ENCODE data around the gene MAP2K5.

Gene MAP2K5

DNA sequence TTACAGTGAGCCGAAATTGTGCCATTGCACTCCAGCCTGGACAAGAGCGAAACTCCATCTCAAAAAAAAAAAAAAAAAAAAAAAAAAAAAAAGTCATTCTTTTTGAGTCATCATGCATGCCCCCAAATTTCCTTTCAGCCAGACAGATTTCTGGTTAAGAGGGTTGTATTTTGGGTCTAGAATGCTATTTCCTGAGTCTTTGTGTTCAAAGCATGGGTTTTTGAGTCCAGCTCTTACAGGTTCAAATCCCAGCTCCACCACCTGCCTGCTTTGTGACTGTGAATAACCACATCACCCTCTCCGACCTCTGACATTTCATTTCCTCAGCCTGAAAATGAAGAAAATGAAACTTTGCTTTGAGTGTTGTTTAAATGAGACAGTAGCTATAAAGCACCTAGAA lies 30.9 kb upstream of the MAP2K5 start:
- Histone ChIP-seq H3K23ac (ENCODE audit: low read depth, low read length, poor library complexity) (no peak overlapping the region), H4K8ac (ENCODE audit: low read depth, low read length) (no peak overlapping the region), H3K27me3 (ENCODE audit: control insufficient read depth in 3 of 3, insufficient read depth in 3 of 3, low read depth in 1 of 3, low read length in 3 of 3) (no peaks in the 10 kb centered on the region), H2AK5ac (ENCODE audit: low read depth, low read length) (no peak overlapping the region), H2AFZ (ENCODE audit: low read length) (no peak overlapping the region), H3K14ac (ENCODE audit: low read length) (no peak overlapping the region), H2BK15ac (ENCODE audit: low read length) (no peak overlapping the region), H3K27ac (replicated peaks; ENCODE audit: low read length) (no peak overlapping the region), H3K79me1 (ENCODE audit: low read depth, low read length) (no peaks in the 10 kb centered on the region), H3K9me3 (replicated peaks in 1 of 2; ENCODE audit: control insufficient read depth in 2 of 2, insufficient read depth in 1 of 2, low read depth in 1 of 2, low read length in 2 of 2) (no peaks in the 10 kb centered on the region), H3K4ac (ENCODE audit: low read length) (no peak overlapping the region), H3K36me3 (replicated peaks in 1 of 2; ENCODE audit: control insufficient read depth in 2 of 2, insufficient read depth in 2 of 2, low read length in 2 of 2) (peaks cover 0 to 10% of the 10 kb centered on the region in 2 donors), H4K91ac (ENCODE audit: low read depth, low read length, poor library complexity) (no peak overlapping the region), H3K18ac (ENCODE audit: low read length) (no peak overlapping the region), H3K9ac (ENCODE audit: low read depth, low read length, poor library complexity) (no peak overlapping the region), H3K4me2 (ENCODE audit: insufficient read depth, low read length, poor library complexity, severe bottlenecking) (no peak overlapping the region), H2BK12ac (ENCODE audit: low read length) (no peak overlapping the region), H3K4me3 (ENCODE audit: low read length in 2 of 2) (no peak overlapping the region), H2BK120ac (ENCODE audit: low read depth, low read length) (no peak overlapping the region), H2BK5ac (ENCODE audit: low read length) (no peak overlapping the region), H3K4me1 (ENCODE audit: control insufficient read depth in 2 of 2, insufficient read depth in 1 of 2, low read depth in 1 of 2, low read length in 2 of 2) (no peaks in the 10 kb centered on the region)
- WGBS, 2 donors (ENCODE audit: extremely low coverage in 2 of 2, insufficient read length in 2 of 2, insufficient replicate concordance in 1 of 2), result no CpG with 5 or more reads among the region's 3 CpGs
- no peak for DNase-seq (ENCODE audit: low spot score)

DNA sequence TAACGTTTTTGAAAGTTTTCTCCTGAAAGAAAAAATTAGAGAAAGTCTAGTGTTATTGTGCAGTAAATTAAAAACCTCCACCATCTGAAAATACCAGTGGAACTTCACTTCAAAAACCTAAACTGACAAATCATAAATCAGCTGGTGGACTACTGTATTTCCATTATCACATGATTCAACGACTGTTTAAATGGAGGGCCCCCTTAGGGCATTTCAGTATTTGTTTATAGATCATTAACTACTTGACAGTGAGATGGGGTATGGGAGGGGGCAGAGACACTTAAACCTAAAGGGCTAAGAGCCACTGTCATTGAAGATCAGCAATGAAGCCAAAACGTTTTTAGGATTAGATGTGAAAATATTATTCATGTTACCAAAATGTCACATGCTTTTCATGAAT lies 30.4 kb upstream of the MAP2K5 start:
- Histone ChIP-seq H2BK120ac (ENCODE audit: low read depth, low read length) (no peak overlapping the region), H3K14ac (ENCODE audit: low read length) (no peak overlapping the region), H3K27ac (replicated peaks; ENCODE audit: low read length) (no peak overlapping the region), H3K79me1 (ENCODE audit: low read depth, low read length) (no peaks in the 10 kb centered on the region), H3K4me2 (ENCODE audit: insufficient read depth, low read length, poor library complexity, severe bottlenecking) (no peak overlapping the region), H3K9ac (ENCODE audit: low read depth, low read length, poor library complexity) (no peak overlapping the region), H3K4me3 (ENCODE audit: low read length in 2 of 2) (no peak overlapping the region), H3K9me3 (replicated peaks in 1 of 2; ENCODE audit: control insufficient read depth in 2 of 2, insufficient read depth in 1 of 2, low read depth in 1 of 2, low read length in 2 of 2) (no peaks in the 10 kb centered on the region), H2BK12ac (ENCODE audit: low read length) (no peak overlapping the region), H4K91ac (ENCODE audit: low read depth, low read length, poor library complexity) (no peak overlapping the region), H2AFZ (ENCODE audit: low read length) (no peak overlapping the region), H2AK5ac (ENCODE audit: low read depth, low read length) (no peak overlapping the region), H3K4ac (ENCODE audit: low read length) (no peak overlapping the region), H3K36me3 (replicated peaks in 1 of 2; ENCODE audit: control insufficient read depth in 2 of 2, insufficient read depth in 2 of 2, low read length in 2 of 2) (peaks cover 0 to 10% of the 10 kb centered on the region in 2 donors), H3K27me3 (ENCODE audit: control insufficient read depth in 3 of 3, insufficient read depth in 3 of 3, low read depth in 1 of 3, low read length in 3 of 3) (no peaks in the 10 kb centered on the region), H2BK15ac (ENCODE audit: low read length) (no peak overlapping the region), H2BK5ac (ENCODE audit: low read length) (no peak overlapping the region), H4K8ac (ENCODE audit: low read depth, low read length) (no peak overlapping the region), H3K18ac (ENCODE audit: low read length) (no peak overlapping the region), H3K23ac (ENCODE audit: low read depth, low read length, poor library complexity) (no peak overlapping the region), H3K4me1 (ENCODE audit: control insufficient read depth in 2 of 2, insufficient read depth in 1 of 2, low read depth in 1 of 2, low read length in 2 of 2) (no peaks in the 10 kb centered on the region)
- no CpG with 5 or more reads among the region's 3 CpGs for WGBS, 2 donors (ENCODE audit: extremely low coverage in 2 of 2, insufficient read length in 2 of 2, insufficient replicate concordance in 1 of 2)
- no peak for DNase-seq (ENCODE audit: low spot score)

DNA sequence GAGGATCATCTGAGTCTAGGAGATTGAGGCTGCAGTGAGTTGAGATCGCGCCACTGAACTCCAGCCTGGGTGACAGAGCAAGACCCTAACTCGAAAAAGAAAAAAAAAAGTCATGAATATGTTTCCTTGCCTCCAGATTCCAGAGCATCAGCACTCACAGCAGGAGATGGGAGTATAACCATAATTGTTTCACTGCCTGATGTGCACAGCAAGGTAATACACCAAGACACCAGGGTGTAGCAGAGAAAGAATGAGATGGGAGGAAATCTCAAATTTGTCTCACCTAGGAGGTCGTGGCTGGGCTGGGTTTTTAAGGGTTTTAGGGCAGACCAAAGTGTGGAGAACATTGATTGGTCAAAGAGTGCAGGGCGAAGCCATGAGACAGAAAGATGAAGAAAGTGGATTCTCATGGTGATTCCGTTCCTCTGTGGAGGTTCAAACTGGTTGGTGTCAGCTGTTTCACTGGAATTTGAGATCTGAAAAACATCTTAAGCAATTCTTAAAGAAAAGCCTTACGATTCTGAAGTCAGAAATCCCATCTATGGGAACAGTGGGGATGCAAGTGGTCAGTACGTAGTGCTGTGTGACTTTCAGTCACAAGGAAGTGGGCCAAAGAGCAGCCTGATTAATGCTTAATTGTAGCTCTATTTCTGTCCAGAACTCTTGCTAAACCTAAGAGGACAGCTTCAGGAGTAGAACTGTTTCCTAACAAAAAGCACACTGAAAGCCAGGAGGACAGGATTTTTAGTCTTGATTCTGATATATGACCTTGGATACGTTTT lies 29.4 kb upstream of the MAP2K5 start:
- no CpG with 5 or more reads among the region's 9 CpGs for WGBS, 2 donors (ENCODE audit: extremely low coverage in 2 of 2, insufficient read length in 2 of 2, insufficient replicate concordance in 1 of 2)
- Histone ChIP-seq H3K9ac (ENCODE audit: low read depth, low read length, poor library complexity) (no peak overlapping the region), H3K27ac (replicated peaks; ENCODE audit: low read length) (no peak overlapping the region), H2BK120ac (ENCODE audit: low read depth, low read length) (no peak overlapping the region), H2AFZ (ENCODE audit: low read length) (no peak overlapping the region), H2AK5ac (ENCODE audit: low read depth, low read length) (no peak overlapping the region), H3K79me1 (ENCODE audit: low read depth, low read length) (no peaks in the 10 kb centered on the region), H2BK12ac (ENCODE audit: low read length) (no peak overlapping the region), H3K14ac (ENCODE audit: low read length) (no peak overlapping the region), H4K91ac (ENCODE audit: low read depth, low read length, poor library complexity) (no peak overlapping the region), H3K4me1 (ENCODE audit: control insufficient read depth in 2 of 2, insufficient read depth in 1 of 2, low read depth in 1 of 2, low read length in 2 of 2) (no peaks in the 10 kb centered on the region), H2BK5ac (ENCODE audit: low read length) (no peak overlapping the region), H3K18ac (ENCODE audit: low read length) (no peak overlapping the region), H4K8ac (ENCODE audit: low read depth, low read length) (no peak overlapping the region), H3K4me3 (ENCODE audit: low read length in 2 of 2) (no peak overlapping the region), H3K23ac (ENCODE audit: low read depth, low read length, poor library complexity) (no peak overlapping the region), H3K4ac (ENCODE audit: low read length) (no peak overlapping the region), H3K27me3 (ENCODE audit: control insufficient read depth in 3 of 3, insufficient read depth in 3 of 3, low read depth in 1 of 3, low read length in 3 of 3) (no peaks in the 10 kb centered on the region), H3K36me3 (replicated peaks in 1 of 2; ENCODE audit: control insufficient read depth in 2 of 2, insufficient read depth in 2 of 2, low read length in 2 of 2) (peaks cover 0 to 10% of the 10 kb centered on the region in 2 donors), H3K4me2 (ENCODE audit: insufficient read depth, low read length, poor library complexity, severe bottlenecking) (no peak overlapping the region), H2BK15ac (ENCODE audit: low read length) (no peak overlapping the region), H3K9me3 (replicated peaks in 1 of 2; ENCODE audit: control insufficient read depth in 2 of 2, insufficient read depth in 1 of 2, low read depth in 1 of 2, low read length in 2 of 2) (no peaks in the 10 kb centered on the region)
- DNase-seq (ENCODE audit: low spot score), result no peak

DNA sequence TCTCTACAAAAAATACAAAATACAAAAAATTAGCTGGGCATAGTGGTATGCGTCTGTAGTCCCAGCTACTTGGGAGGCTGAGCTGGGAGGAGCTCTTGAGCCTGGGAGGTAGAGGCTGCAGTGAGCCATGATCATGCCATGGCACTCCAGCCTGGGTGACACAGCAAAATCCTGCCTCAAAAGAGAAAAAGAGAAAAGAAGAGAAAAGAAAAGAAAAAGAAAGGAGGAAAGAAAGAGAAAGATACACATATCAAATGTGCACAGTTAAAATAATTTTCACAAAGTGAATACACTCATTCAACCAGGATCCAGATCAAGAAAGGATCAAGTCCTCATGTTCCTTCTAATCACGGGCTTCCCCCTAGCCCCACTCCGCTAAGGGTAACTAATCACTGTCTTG lies 27.4 kb upstream of the MAP2K5 start:
- Histone ChIP-seq H2BK15ac (ENCODE audit: low read length) (no peak overlapping the region), H3K79me1 (ENCODE audit: low read depth, low read length) (no peaks in the 10 kb centered on the region), H3K4me1 (ENCODE audit: control insufficient read depth in 2 of 2, insufficient read depth in 1 of 2, low read depth in 1 of 2, low read length in 2 of 2) (no peaks in the 10 kb centered on the region), H3K4ac (ENCODE audit: low read length) (no peak overlapping the region), H3K18ac (ENCODE audit: low read length) (no peak overlapping the region), H2AFZ (ENCODE audit: low read length) (no peak overlapping the region), H3K27me3 (ENCODE audit: control insufficient read depth in 3 of 3, insufficient read depth in 3 of 3, low read depth in 1 of 3, low read length in 3 of 3) (no peaks in the 10 kb centered on the region), H3K14ac (ENCODE audit: low read length) (no peak overlapping the region), H2BK120ac (ENCODE audit: low read depth, low read length) (no peak overlapping the region), H4K91ac (ENCODE audit: low read depth, low read length, poor library complexity) (no peak overlapping the region), H3K9ac (ENCODE audit: low read depth, low read length, poor library complexity) (no peak overlapping the region), H2BK5ac (ENCODE audit: low read length) (no peak overlapping the region), H2BK12ac (ENCODE audit: low read length) (no peak overlapping the region), H3K9me3 (replicated peaks in 1 of 2; ENCODE audit: control insufficient read depth in 2 of 2, insufficient read depth in 1 of 2, low read depth in 1 of 2, low read length in 2 of 2) (no peaks in the 10 kb centered on the region), H3K23ac (ENCODE audit: low read depth, low read length, poor library complexity) (no peak overlapping the region), H3K4me3 (ENCODE audit: low read length in 2 of 2) (no peak overlapping the region), H2AK5ac (ENCODE audit: low read depth, low read length) (no peak overlapping the region), H4K8ac (ENCODE audit: low read depth, low read length) (no peak overlapping the region), H3K27ac (replicated peaks; ENCODE audit: low read length) (no peak overlapping the region), H3K36me3 (replicated peaks in 1 of 2; ENCODE audit: control insufficient read depth in 2 of 2, insufficient read depth in 2 of 2, low read length in 2 of 2) (peaks cover 0 to 10% of the 10 kb centered on the region in 2 donors), H3K4me2 (ENCODE audit: insufficient read depth, low read length, poor library complexity, severe bottlenecking) (no peak overlapping the region)
- no peak for DNase-seq (ENCODE audit: low spot score)
- WGBS, 2 donors (ENCODE audit: extremely low coverage in 2 of 2, insufficient read length in 2 of 2, insufficient replicate concordance in 1 of 2), result no CpG with 5 or more reads among the region's 3 CpGs

All from neuronal stem cell (in vitro differentiated cells).